ENCODE results near the gene CTNND2.

CTNND2 gene

GRCh38 chr5:11584017-11584416 lies 320.2 kb downstream of the CTNND2 start:
- DNase-seq: no peak

- no peak for DNase-seq
These were observed 324.9 kb downstream of the CTNND2 start for GRCh38 chr5:11579351-11579750.

- DNase-seq: no peak
These were observed 329.5 kb downstream of the CTNND2 start for GRCh38 chr5:11574787-11575186.

GRCh38 chr5:11573140-11573992 lies 330.9 kb downstream of the CTNND2 start:
- DNase-seq: no peak

GRCh38 chr5:11564706-11565105 lies 339.5 kb downstream of the CTNND2 start:
- no peak for DNase-seq

- DNase-seq: no peak
These were observed 340.4 kb downstream of the CTNND2 start for GRCh38 chr5:11563822-11564221.

- no peak for DNase-seq
These were observed 343.1 kb downstream of the CTNND2 start for GRCh38 chr5:11560915-11561697.

- no peak for DNase-seq
These were observed 347.2 kb downstream of the CTNND2 start for GRCh38 chr5:11557063-11557462.

GRCh38 chr5:11555171-11555570 lies 349.1 kb downstream of the CTNND2 start:
- DNase-seq: no peak

GRCh38 chr5:11547730-11548129 lies 356.5 kb downstream of the CTNND2 start:
- DNase-seq: no peak

GRCh38 chr5:11547140-11547539 lies 357.1 kb downstream of the CTNND2 start:
- no peak for DNase-seq

- DNase-seq: no peak
These were observed 364.1 kb downstream of the CTNND2 start for GRCh38 chr5:11540112-11540511.

- DNase-seq: no peak
These were observed 372.3 kb downstream of the CTNND2 start for GRCh38 chr5:11531811-11532555.

- no peak for DNase-seq
These were observed 375.5 kb downstream of the CTNND2 start for GRCh38 chr5:11528720-11529119.

GRCh38 chr5:11527652-11528349 lies 376.4 kb downstream of the CTNND2 start:
- no peak for DNase-seq

- no peak for DNase-seq
These were observed 379.2 kb downstream of the CTNND2 start for GRCh38 chr5:11525020-11525419.

GRCh38 chr5:11524188-11524587 lies 380.1 kb downstream of the CTNND2 start:
- no peak for DNase-seq

GRCh38 chr5:11522796-11523195 lies 381.4 kb downstream of the CTNND2 start:
- DNase-seq: no peak

- no peak for DNase-seq
These were observed 383.9 kb downstream of the CTNND2 start for GRCh38 chr5:11520241-11520930.

- no peak for DNase-seq
These were observed 385.0 kb downstream of the CTNND2 start for GRCh38 chr5:11519236-11519635.

GRCh38 chr5:11518676-11519075 lies 385.6 kb downstream of the CTNND2 start:
- DNase-seq: no peak

Measured in stimulated activated naive CD4-positive, alpha-beta T cell (primary cell).